Muscle of back (tissue), 13 donors: ENCODE results near the gene MAML1. TPM values are rescaled to one million over a fixed set of nuclear protein-coding genes. Genes with fewer than 3 reads are reported as not detected.
A peak's percentile ranks its signal among the peaks of the same experiment; 100 is the strongest.
"Not testable (repeated sequence)": the region's sequence is repeated elsewhere in the genome, so short reads cannot be mapped to it uniquely, and the experiment has no call there.

Experiments used
- DNase-seq, 3 donors: peaks; one replicate each; pipeline versions ENCODE4 v3.0.0 to v3.0.0-alpha.2; 2013
- long read RNA-seq, 9 donors: transcript quantifications; one replicate each; lab custom pipeline, GENCODE V29; 2026
- polyA plus RNA-seq, 10 donors: library from polyadenylated mRNA; unstranded; fragments of 120-200 nt; gene quantifications; one replicate each; pipeline ENCODE4 v1.2.1, GENCODE V29; 2013; ENCODE audit not compliant: insufficient read length in 10 of 10

Gene MAML1, protein sequence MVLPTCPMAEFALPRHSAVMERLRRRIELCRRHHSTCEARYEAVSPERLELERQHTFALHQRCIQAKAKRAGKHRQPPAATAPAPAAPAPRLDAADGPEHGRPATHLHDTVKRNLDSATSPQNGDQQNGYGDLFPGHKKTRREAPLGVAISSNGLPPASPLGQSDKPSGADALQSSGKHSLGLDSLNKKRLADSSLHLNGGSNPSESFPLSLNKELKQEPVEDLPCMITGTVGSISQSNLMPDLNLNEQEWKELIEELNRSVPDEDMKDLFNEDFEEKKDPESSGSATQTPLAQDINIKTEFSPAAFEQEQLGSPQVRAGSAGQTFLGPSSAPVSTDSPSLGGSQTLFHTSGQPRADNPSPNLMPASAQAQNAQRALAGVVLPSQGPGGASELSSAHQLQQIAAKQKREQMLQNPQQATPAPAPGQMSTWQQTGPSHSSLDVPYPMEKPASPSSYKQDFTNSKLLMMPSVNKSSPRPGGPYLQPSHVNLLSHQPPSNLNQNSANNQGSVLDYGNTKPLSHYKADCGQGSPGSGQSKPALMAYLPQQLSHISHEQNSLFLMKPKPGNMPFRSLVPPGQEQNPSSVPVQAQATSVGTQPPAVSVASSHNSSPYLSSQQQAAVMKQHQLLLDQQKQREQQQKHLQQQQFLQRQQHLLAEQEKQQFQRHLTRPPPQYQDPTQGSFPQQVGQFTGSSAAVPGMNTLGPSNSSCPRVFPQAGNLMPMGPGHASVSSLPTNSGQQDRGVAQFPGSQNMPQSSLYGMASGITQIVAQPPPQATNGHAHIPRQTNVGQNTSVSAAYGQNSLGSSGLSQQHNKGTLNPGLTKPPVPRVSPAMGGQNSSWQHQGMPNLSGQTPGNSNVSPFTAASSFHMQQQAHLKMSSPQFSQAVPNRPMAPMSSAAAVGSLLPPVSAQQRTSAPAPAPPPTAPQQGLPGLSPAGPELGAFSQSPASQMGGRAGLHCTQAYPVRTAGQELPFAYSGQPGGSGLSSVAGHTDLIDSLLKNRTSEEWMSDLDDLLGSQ
- 10 to 100 TPM; 22.0 to 30.0 (median 25.1) TPM for polyA plus RNA-seq
- long read RNA-seq, donor 1, partial matches to known transcripts: 0 of 1 reads
- long read RNA-seq, donor 1, other reads (novel, unspliced or antisense): 0 of 1 reads
- long read RNA-seq, donor 2: 0 reads
- long read RNA-seq, donor 3: 0 reads
- long read RNA-seq, donor 4, full-length matches to known transcripts: 3 of 8 reads
- long read RNA-seq, donor 4, partial matches to known transcripts: 5 of 8 reads
- long read RNA-seq, donor 4, other reads (novel, unspliced or antisense): 0 of 8 reads
- long read RNA-seq, donor 5, partial matches to known transcripts: 5 of 7 reads
- long read RNA-seq, donor 5, other reads (novel, unspliced or antisense): 0 of 7 reads
- long read RNA-seq, donor 6, full-length matches to known transcripts: 3 of 3 reads
- long read RNA-seq, donor 6, partial matches to known transcripts: 0 of 3 reads
- long read RNA-seq, donor 6, other reads (novel, unspliced or antisense): 0 of 3 reads
- long read RNA-seq, donor 7, full-length matches to known transcripts: 1 of 10 reads
- long read RNA-seq, donor 7, partial matches to known transcripts: 9 of 10 reads
- long read RNA-seq, donor 7, other reads (novel, unspliced or antisense): 0 of 10 reads
- long read RNA-seq, donor 8, full-length matches to known transcripts: 3 of 3 reads
- long read RNA-seq, donor 8, partial matches to known transcripts: 0 of 3 reads
- long read RNA-seq, donor 8, other reads (novel, unspliced or antisense): 0 of 3 reads
- long read RNA-seq, donor 9: 0 reads

DNA sequence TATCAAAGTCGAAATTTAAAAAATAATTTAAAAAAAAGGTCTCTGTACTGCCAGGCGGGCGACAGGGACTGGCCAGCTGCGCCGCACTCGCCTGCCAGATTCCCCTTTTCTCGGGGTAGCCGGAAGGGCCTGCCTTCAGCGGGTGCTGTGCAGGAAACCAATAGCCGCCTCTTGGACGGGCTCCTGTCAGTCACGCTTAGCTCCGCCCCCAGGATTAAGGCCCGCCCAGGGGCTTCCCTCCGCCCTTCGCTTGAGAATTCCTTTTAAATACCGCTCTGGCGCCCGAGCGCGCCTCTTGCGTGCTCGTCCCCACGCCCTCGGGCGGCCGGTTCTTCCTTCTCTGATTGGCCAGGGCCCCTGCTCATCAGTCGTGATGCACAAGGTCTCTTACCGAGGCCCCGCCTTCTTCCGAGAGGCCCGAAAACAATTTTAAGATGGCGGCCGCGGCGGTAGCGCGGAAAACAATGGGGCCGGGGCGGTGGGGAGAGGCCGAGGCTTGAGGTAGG is at the start of gene MAML1:
MAML1 (plus strand) TSS at position 411 of the 506 bp plus-strand sequence. CDS start 291 bp downstream, outside the sequence.
- DNase-seq: peak; percentile 100

DNA sequence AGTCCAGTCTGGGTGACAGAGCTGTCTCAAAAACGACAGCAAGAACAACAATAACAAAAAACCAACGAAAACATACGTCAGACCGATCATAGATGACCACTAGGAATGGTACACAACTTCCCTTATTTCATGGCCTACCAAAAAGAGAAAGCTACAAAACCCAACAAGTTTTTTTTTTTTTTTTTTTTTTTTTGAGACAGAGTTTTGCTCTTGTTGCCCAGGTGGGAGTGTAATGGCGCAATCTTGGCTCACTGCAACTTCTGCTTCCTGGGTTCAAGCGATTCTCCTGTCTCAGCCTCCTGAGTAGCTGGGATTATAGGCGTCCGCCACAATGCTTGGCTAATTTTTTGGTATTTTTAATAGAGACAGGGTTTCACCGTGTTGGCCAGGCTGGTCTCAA is 43.4 kb upstream of the MAML1 start:
- DNase-seq: not testable (repeated sequence)

DNA sequence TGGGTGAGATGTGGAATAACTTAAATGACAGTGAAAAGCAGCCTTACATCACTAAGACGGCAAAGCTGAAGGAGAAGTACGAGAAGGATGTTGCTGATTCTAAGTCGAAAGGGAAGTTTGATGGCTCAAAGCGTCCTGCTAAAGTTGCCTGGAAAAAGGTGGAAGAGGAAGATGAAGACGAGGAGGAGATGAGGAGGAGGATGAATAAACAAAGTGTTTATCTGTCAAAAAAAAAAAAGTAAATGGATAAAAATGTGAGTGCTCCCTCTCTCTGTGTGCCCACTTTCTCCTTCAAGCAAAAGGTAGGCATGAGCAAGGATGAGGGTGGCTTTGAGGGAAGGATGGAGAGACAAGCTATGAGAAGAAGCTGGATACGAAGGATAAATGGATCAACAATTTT is 38.1 kb upstream of the MAML1 start:
- DNase-seq: no peak

DNA sequence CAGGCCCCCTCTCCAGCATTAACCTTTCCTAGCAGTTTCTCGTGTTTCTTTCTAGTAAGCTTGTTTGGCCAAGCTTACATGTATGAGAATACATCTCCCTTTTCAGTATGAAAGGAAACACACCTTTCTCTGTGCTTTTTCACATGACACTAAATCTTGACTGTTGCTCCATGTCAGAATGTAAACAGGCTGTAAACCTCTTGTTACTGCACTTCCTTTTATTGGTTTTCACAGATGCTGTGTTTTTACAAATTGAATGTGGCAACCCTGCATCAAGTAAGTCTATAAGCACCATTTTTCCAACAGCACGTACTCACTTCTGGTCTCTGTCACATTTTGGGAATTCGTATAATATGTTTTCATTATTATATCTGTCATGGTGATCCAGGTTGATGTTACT is 36.0 kb upstream of the MAML1 start:
- DNase-seq: no peak

DNA sequence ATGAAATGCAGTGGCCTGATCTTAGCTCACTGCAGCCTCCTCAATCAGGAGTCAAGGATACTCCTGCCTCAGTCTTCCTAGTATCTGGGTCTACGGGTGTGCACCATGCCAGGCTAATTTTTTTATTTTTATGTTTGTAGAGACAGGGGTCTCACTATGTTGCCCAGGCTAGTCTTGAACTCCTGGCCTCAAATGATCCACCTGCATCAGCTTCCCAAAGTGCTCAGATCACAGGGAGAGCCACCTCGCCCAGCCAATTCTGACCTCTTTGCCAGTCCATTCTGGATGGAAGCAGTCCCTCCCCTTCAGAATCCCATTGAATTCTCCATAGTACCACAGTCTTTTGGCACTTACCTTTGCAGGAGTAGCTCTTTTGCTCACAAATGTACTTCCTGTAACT is 35.5 kb upstream of the MAML1 start:
- DNase-seq: no peak

DNA sequence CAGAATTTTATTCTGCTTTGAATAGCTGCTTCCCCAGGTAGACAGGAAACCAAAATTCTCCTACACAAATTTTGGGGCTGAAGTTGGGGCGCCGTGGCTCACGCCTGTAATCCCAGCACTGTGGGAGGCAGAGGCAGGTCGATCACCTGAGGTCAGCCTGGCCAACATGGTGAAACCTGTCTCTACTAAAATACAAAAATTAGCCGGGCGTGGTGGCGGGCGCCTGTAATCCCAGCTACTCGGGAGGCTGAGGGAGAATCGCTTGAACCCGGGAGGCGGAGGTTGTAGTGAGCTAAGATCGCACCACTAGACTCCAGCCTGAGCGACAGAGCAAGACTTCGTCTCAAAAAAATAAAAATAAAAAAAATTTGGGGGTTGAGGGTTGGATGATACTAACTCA is 35.1 kb upstream of the MAML1 start:
- not testable (repeated sequence) for DNase-seq

DNA sequence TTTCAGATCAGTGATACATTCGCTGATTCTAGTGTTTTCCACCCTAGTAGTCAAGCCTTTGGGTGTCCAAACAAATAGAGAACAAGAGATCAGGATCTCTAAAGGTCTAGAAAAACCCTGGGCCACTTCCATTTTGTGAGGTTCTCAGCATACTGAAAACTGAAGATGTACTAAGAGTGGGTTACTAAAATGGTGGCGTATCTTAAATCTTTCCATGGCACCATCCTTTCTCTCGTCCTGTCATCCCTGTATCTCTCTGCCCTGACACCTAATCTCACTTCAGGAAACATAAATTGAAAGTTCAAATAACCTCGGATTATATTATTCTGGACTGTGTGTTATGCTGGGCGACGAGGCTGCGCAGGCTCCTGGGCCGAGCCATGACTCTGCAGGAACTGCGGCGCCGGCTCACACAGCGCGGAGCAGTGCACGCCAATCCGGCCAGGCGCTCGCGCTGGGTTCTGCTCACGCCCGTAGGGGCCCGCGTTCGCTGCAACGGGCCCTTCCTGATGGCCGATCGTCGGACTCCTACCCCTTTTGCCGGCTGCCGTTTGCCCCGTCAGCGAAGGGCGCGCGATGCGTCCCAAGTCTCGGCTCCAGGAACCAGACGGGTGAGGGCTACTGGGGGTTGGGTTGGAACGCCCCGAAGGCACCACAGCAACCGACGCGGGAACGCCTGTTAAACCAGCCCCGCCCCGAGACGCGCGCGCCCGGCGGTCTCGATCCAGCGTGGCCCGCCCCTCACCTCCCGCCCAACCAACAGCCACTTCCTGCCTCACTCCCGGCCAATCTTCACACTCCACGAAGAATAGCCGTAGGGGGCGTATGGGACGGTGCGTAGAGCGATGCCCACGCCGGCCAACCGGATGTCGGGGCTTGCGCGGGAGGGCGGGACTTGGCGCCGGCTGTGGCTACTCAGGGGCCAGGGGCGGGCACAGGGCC is 34.4 kb upstream of the MAML1 start:
- DNase-seq: peak; percentile 99 to 100 (median 100)

DNA sequence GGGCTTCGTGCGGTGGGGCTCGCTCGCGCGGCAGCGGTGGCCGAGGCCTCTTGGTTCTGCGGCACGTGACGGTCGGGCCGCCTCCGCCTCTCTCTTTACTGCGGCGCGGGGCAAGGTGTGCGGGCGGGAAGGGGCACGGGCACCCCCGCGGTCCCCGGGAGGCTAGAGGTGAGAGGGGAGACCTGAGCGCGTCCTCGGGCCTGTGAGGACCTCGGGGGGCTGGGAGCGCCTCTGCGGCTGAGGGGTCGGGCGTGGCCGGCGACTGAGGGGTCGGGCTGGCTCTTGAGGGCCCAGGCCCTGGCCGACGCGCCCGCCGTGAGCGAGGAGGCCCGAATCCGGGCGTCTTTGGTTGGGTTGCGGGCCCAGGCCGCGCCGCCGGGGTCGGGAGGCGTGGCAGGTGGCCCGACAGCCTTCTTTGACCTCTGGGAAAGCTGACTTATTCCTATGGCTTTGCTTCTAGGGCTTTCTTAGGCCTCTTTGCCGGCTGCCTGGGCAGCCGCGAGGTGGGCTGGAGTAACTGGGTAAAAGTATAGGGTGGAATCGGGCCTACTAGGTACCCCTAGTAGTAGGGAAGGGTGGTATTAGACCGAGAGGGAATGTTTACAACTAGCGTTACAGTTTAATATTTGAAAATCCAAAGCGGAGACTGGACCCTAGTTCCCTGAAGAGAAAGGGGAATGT is 33.5 kb upstream of the MAML1 start, which contains the start of gene CANX:
CANX (plus strand) TSS at position 33 of the 681 bp plus-strand sequence. CDS start 6,715 bp downstream, outside the sequence.
- peak in 1 of 3 donors; percentile 31 for DNase-seq

DNA sequence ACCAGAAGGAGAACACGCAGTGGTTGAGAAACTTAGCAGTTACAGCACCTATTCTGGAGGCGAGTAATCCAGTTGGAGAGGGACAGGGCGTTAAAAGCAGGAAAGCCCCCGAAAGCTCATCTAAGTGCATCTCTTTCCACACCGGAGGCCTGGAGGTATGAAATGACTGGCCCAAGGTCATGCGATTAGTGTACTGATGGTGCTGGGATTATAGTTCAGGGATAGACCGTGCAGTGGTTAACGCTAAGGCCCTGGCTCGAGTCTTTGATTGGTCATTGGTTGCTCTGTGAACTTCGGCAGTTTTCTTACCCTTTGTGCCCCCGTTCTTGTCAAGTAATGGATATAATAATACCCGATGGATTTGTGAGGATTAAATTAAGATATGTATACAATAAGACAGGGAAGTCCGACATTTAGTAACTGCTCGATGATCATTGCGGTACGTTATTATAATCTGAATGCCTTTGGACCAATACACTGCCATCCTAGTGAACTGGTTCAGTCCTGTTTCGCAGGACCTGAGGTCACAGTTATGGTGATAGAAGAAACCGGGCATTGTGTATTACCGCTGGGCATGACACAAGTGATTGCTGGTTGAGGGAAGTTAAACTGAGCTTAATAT is 32.9 kb upstream of the MAML1 start:
- DNase-seq: peak; percentile 12 to 54 (median 12)

DNA sequence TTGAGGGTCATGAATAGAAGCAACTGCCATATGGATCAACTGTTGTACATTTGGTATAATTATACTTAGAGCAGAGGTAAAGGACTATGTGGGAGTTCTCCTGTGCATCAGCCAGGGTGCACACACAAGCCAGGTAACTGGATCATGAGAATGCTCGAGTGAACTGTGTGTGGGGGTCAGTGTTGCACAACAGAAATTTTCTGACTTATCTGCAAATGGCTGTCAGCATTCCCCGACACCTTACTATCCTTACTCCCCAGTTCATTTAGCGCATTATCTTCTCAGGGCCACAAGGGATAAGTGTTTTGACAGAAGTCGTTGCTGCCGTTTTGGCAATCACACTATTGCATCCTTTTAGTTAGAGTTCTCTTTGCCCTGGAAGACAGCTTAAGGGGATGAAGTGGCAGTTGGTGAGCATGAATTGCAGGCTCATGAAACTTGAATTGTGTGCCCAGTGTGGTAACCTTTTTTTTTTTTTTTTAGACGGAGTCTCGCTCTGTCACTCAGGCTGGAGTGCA is 32.2 kb upstream of the MAML1 start:
- peak in 1 of 3 donors; percentile 9 for DNase-seq

DNA sequence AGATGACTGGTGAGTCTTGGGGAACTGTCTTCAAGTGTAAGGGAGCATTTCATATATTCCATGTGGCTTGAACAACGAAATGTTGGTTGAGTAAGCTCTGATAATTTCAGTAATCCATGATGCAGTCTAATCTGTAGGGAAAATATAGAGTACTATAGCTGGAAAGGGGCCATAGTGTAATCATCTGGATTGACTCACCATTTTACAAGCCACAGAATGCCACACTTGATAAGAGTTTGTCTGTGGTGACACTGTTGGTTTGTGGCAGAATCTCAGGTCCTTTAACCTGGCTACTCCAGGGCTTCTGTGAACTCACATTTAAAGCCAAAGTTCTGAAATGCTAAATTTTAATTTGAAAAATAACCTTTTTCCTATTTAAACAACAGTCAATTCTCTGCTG is 16.3 kb upstream of the MAML1 start:
- no peak for DNase-seq

DNA sequence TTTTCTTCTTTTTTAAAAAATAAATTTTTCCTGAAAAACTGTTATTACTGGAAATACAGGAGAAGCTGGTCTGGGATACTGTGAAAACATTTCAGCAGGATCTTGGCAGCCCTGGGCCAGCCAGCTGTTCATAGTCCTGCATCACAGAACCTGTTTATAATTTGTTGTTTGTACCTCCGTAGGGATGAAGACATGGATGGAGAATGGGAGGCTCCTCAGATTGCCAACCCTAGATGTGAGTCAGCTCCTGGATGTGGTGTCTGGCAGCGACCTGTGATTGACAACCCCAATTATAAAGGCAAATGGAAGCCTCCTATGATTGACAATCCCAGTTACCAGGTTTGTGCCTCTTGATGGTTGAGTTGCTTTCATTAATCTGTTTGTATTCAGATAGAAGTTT is 12.4 kb upstream of the MAML1 start:
- no peak for DNase-seq

DNA sequence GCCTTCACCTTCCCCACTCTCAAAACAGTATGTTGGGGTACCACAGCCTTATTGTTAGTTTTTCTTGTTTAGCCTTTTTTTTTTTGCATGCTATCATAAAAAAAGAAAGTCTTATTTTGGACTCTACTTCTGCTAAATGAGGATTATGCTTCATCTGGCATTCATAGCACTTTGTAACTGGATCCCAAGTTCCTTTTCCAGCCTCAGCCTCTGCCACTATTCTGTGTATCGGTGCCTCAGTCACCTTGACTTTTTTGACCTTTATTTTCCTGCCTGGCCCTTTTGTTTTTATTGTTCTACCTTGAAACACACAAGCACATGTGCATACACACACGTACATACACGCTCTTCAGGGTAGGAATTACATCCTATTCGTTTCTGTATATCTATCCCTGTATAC is 8.5 kb upstream of the MAML1 start:
- DNase-seq: no peak

DNA sequence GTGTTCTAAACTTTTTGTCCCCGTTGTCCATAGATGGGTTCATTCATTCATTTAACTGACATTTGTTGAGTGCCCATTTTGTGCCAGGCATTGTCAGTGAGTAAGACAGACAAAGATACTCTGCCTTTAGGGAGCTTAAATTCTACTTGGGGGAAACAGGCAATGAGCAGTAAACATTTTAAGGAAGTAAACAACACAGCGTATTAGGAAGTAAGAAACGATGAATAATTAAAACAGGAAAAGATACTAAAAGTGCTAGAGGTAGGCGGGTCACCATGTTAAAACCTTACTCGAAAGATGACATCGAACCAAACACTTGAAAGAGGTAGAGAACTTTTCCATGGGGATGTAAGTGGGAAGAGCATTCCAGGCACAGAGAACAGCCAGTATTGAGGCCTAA is 5.5 kb upstream of the MAML1 start:
- no peak for DNase-seq

DNA sequence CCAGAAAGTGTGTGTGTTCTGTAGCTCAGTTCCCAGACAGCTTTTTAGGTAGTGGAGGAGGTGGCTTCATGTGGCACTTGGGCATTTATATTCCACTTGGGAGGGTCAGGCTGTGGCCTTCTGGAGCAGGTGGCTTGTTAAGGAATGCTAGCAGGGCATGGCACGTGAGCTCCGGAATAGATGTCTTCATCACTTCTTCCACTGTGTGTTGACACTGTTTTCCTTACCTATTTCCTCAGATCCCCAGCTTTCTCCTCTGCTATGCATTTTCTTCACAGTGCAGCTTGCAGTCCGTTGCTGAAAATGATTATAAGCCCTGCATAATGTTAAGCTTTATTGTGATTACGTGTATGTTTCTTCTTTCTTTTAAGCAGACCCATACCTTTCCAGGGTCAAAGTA is 3.3 kb upstream of the MAML1 start:
- no peak for DNase-seq

DNA sequence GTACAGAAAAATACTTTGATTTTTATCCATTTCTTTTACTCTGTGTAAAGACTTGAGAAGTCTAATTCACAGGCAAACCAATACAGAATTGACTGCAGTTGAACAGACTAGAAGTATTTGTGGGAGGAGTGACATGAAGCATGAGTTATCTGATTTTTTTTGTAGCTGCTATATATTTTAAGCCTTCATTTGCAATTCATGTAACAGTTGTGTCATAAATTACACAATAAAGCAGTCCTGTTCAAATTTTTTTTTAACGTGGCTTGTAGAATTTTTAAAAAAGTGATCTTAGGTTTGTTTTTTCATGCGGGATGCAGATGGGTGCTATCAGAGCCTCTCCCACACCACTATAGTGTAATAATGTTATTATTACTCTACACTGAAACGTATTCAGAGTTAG is 2.9 kb upstream of the MAML1 start:
- DNase-seq: no peak

DNA sequence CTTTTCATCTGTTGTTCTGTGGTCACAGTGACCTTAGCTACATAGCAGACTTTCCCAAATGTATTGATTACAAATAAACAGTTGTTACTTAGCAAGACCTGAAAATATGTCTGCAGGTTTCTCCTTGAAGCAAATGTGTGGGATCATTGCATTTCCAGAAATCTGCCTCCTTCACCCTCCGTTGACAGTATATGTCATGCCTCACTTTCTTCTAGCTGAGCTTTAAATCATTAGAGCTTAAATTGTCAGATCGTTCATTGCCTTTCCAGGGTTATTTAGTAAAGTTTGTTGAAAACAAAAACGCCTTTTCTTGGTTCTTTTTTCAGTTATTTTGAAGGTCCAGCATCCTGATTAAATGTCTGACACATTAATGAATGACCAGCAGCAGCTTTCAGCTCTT is 2.3 kb upstream of the MAML1 start:
- DNase-seq: no peak

DNA sequence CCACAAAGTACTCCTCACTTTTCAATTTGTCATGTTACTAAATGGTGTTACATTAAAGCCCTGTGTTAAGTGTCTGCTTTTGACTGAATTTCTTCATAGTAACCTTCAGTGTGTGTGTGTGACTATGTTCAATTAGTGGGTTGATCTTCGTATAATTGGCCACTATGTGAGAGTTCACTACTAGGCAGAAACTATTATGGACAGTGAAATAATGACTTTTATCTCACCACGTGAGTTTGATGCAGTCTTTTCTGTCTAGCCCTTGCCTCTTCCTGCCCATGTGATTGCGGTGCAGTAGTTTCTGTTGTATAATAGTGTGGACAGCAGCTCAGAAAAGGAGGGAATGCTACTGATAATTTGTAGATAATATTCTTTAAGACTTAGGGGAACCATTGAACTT is 1.8 kb upstream of the MAML1 start:
- no peak for DNase-seq
